CD14-positive monocyte (primary cell): ENCODE results near the gene TEX10. TPM values are rescaled to one million over a fixed set of nuclear protein-coding genes. Genes with fewer than 3 reads are reported as not detected.
A peak's percentile ranks its signal among the peaks of the same experiment; 100 is the strongest.

Experiments
- DNase-seq, 3 donors: peaks; one replicate each; pipeline ENCODE4 v3.0.0-alpha.2; 2011 to 2022
- H2AFZ ChIP-seq: 2 replicates; pipeline ENCODE4 v1.6.0; 2012; ENCODE audit warnings: mild to moderate bottlenecking, low read depth, low read length, inconsistent platforms; ENCODE audit not compliant: insufficient read depth, poor library complexity, severe bottlenecking
- H3K27ac ChIP-seq, 2 donors: 1 replicate in 1 of 2; 2 replicates in 1 of 2; pipeline ENCODE4 v1.5.1; 2012 to 2013; ENCODE audit warnings: low read length in 2 of 2, control low read depth in 1 of 2, inconsistent platforms in 1 of 2, low read depth in 1 of 2, mild to moderate bottlenecking in 1 of 2
- H3K27me3 ChIP-seq, 2 donors: one replicate each; pipeline versions ENCODE4 v1.6.0 to v1.6.1; 2011 to 2013; ENCODE audit warnings: low read length in 2 of 2; ENCODE audit not compliant: control insufficient read depth in 2 of 2, insufficient read depth in 2 of 2
- H3K36me3 ChIP-seq, 2 donors: replicated peaks in 1 of 2; 1 replicate in 1 of 2; 2 replicates in 1 of 2; pipeline versions ENCODE4 v1.5.1 to v1.6.1; 2012 to 2013; ENCODE audit warnings: low read length in 2 of 2, control low read depth in 1 of 2, inconsistent platforms in 1 of 2, mild to moderate bottlenecking in 1 of 2; ENCODE audit not compliant: insufficient read depth in 2 of 2, control insufficient read depth in 1 of 2
- H3K4me1 ChIP-seq, 2 donors: 1 replicate in 1 of 2; 2 replicates in 1 of 2; pipeline versions ENCODE4 v1.5.1 to v1.6.1; 2012 to 2013; ENCODE audit warnings: low read length in 2 of 2, control low read depth in 1 of 2, inconsistent platforms in 1 of 2, mild to moderate bottlenecking in 1 of 2, moderate library complexity in 1 of 2; ENCODE audit not compliant: insufficient read depth in 2 of 2, control insufficient read depth in 1 of 2
- H3K4me2 ChIP-seq: replicated peaks from 2 replicates; pipeline ENCODE3; 2012; ENCODE audit warnings: low read length, moderate library complexity, mild to moderate bottlenecking; ENCODE audit not compliant: poor library complexity, severe bottlenecking; ENCODE audit errors: extremely low read depth
- H3K4me3 ChIP-seq, 3 experiments: fragments of 200-600 bp in 1 of 3; sonication (generic) in 1 of 3; replicated peaks in 1 of 3; 1 replicate in 2 of 3; 2 replicates in 1 of 3; pipeline ENCODE4 v1.5.1; 2011 to 2013; ENCODE audit warnings: low read length in 3 of 3, mild to moderate bottlenecking in 3 of 3, control low read depth in 2 of 3, low read depth in 2 of 3, inconsistent platforms in 1 of 3, moderate library complexity in 1 of 3
- H3K79me2 ChIP-seq: 2 replicates; pipeline ENCODE4 v1.6.0; 2012; ENCODE audit warnings: mild to moderate bottlenecking, control low read depth, inconsistent platforms, low read length, moderate library complexity; ENCODE audit not compliant: insufficient read depth
- H3K9ac ChIP-seq: 2 replicates; pipeline ENCODE4 v1.6.0; 2017; ENCODE audit warnings: low read length, mild to moderate bottlenecking; ENCODE audit not compliant: insufficient read depth, poor library complexity, severe bottlenecking
- H3K9me3 ChIP-seq, 2 donors: replicated peaks in 1 of 2; 1 replicate in 1 of 2; 2 replicates in 1 of 2; pipeline versions ENCODE4 v1.5.1 to v1.6.1; 2012 to 2013; ENCODE audit warnings: low read length in 2 of 2, control low read depth in 1 of 2; ENCODE audit not compliant: control insufficient read depth in 1 of 2, insufficient read depth in 1 of 2
- H4K20me1 ChIP-seq: 2 replicates; pipeline ENCODE4 v1.6.0; 2012; ENCODE audit warnings: mild to moderate bottlenecking, low read length, control low read depth, moderate library complexity; ENCODE audit not compliant: insufficient read depth
- H3K27ac Mint-ChIP-seq, 7 donors: one replicate each; pipeline ENCODE4 v1.8.0; 2020; ENCODE audit warnings: mild to moderate bottlenecking in 7 of 7, mixed read lengths in 7 of 7, moderate library complexity in 6 of 7, inconsistent platforms in 2 of 7
- H3K27me3 Mint-ChIP-seq, 3 donors: one replicate each; pipeline ENCODE4 v1.8.0; 2021 to 2022; ENCODE audit warnings: low read depth in 3 of 3, mild to moderate bottlenecking in 3 of 3, mixed read lengths in 3 of 3, moderate library complexity in 3 of 3, inconsistent platforms in 1 of 3
- H3K36me3 Mint-ChIP-seq, 2 donors: one replicate each; pipeline ENCODE4 v1.8.0; 2020; ENCODE audit warnings: mixed read lengths in 2 of 2, inconsistent platforms in 1 of 2, mild to moderate bottlenecking in 1 of 2
- H3K4me1 Mint-ChIP-seq: one replicate; pipeline ENCODE4 v1.8.0; 2020; ENCODE audit warnings: mild to moderate bottlenecking, mixed read lengths
- H3K4me3 Mint-ChIP-seq, 2 donors: one replicate each; pipeline ENCODE4 v1.8.0; 2020; ENCODE audit warnings: mild to moderate bottlenecking in 2 of 2, mixed read lengths in 2 of 2, moderate library complexity in 1 of 2
- H3K9me3 Mint-ChIP-seq, 7 donors: one replicate each; pipeline ENCODE4 v1.8.0; 2020 to 2022; ENCODE audit warnings: mixed read lengths in 7 of 7, mild to moderate bottlenecking in 6 of 7, moderate library complexity in 6 of 7, inconsistent platforms in 2 of 7
- CTCF ChIP-seq: fragments of 200-600 bp; IDR thresholded peaks from one replicate; pipeline ENCODE4 v1.8.0; 2022; ENCODE audit warnings: antibody characterized with exemption, mild to moderate bottlenecking
- WGBS: methylation state at CpG from one replicate; pipeline ENCODE4 v1.1.5; 2013; ENCODE audit warnings: missing lambda C conversion rate; ENCODE audit not compliant: insufficient coverage; 5-methylcytosine and 5-hydroxymethylcytosine counted together
- intact Hi-C, 2 donors: fragments of 100-400 bp; cut with micrococcal nuclease; formaldehyde crosslinking; loops; one replicate each; pipeline versions ENCODE4 v1.15.0 to v1.15.1; 2023
- polyA minus RNA-seq: library from RNA; depleted of rRNA, polyadenylated mRNA; stranded (reverse); fragments of >200 nt; gene quantifications from 2 replicates; pipeline ENCODE4 v1.2.3, GENCODE V29; 2012
- polyA plus RNA-seq, 3 donors: library from polyadenylated mRNA; depleted of rRNA in 1 of 3; unstranded in 2 of 3; stranded (reverse) in 1 of 3; fragments of 300-500 nt in 2 of 3; fragments of >200 nt in 1 of 3; fragmentation: Illumina TruSeq in 2 of 3; gene quantifications; 1 replicate in 2 of 3; 2 replicates in 1 of 3; pipeline ENCODE4 v1.2.3, GENCODE V29; 2012 to 2021
- total RNA-seq, 12 experiments: library from RNA in 1 of 12; stranded (reverse) in 1 of 12; fragments of 120-200 nt in 1 of 12; gene quantifications; one replicate each; pipeline ENCODE4 v1.2.4 and lab custom pipeline; 2013 to 2026; ENCODE audit warnings: mixed read lengths in 6 of 12, inconsistent platforms in 1 of 12

The TEX10 gene
- 12.6 TPM for total RNA-seq (2013)
- polyA plus RNA-seq: 1 to 10 TPM; 3.8 to 6.4 (median 4.5) TPM
- polyA minus RNA-seq: 5.1 and 6.9 TPM in 2 replicates
- 27.0 to 73.4 (median 49.8) reads per million in 11 experiments for total RNA-seq (lab: John Stamatoyannopoulos, UW)

- Mint-ChIP-seq H3K27ac (peak within 1 kb of the TSS; percentile 72 to 84 (median 84)), H3K4me3 (peak within 1 kb of the TSS; percentile 96 to 99), H3K36me3 (no peaks in the 10 kb centered on the region), H3K27me3 (peaks cover 0 to 3% (median 3%) of the 10 kb centered on the region in 3 donors), H3K4me1 (peaks cover 45% of the 10 kb centered on the region), H3K9me3 (peaks cover 0 to 5% (median 0%) of the 10 kb centered on the region in 7 donors)
- Histone ChIP-seq H2AFZ (peak within 1 kb of the TSS; percentile 95), H4K20me1 (peaks cover 22% of the 10 kb centered on the region), H3K4me3 (peak within 1 kb of the TSS; percentile 66 to 92 (median 78)), H3K27ac (peak within 1 kb of the TSS; percentile 22 to 91), H3K9me3 (no peaks in the 10 kb centered on the region), H3K4me1 (peaks cover 16 to 26% of the 10 kb centered on the region in 2 donors), H3K9ac (peak within 1 kb of the TSS; percentile 86), H3K36me3 (no peaks in the 10 kb centered on the region), H3K27me3 (no peaks in the 10 kb centered on the region), H3K79me2 (peaks cover 54% of the 10 kb centered on the region), H3K4me2 (peak within 1 kb of the TSS; percentile 91)
- under 1% methylated on average over 44 of the region's 53 CpGs for WGBS
- intact Hi-C loops: no loop called here
- peak; percentile 70 to 82 (median 80) for DNase-seq
- TF ChIP-seq CTCF: no peak
Observed at GRCh38 chr9:100352727-100353505, at the start of gene TEX10. Gene TEX10 (minus strand): TSS chr9:100352942. CDS start chr9:100349363, 3,579 bp downstream.

GRCh38 chr9:100401042-100401441 is 48.3 kb upstream of the TEX10 start:
- TF ChIP-seq CTCF: no peak
- WGBS: 100% methylated on average over 1 of the region's 1 CpG
- no peak overlapping the region for H3K4me2 ChIP-seq

More at GRCh38 chr9:100401042-100401441, 48.3 kb upstream of the TEX10 start:
- Mint-ChIP-seq H3K27ac (no peak overlapping the region), H3K27me3 (peaks cover 0 to 2% (median 0%) of the 10 kb centered on the region in 3 donors), H3K9me3 (peaks cover 0 to 2% (median 0%) of the 10 kb centered on the region in 7 donors), H3K4me1 (no peaks in the 10 kb centered on the region), H3K36me3 (no peaks in the 10 kb centered on the region), H3K4me3 (no peak overlapping the region)
- no peaks in the 10 kb centered on the region for H4K20me1 ChIP-seq
- H3K9ac ChIP-seq: no peak overlapping the region
- H3K9me3 ChIP-seq: no peaks in the 10 kb centered on the region
- no peak overlapping the region for H3K27ac ChIP-seq
- no peaks in the 10 kb centered on the region for H3K36me3 ChIP-seq
- intact Hi-C loops: no loop called here
- no peak overlapping the region for H3K4me3 ChIP-seq
- H3K27me3 ChIP-seq: no peaks in the 10 kb centered on the region
- H3K4me1 ChIP-seq: no peaks in the 10 kb centered on the region
- DNase-seq: no peak
- H2AFZ ChIP-seq: no peak overlapping the region
- no peaks in the 10 kb centered on the region for H3K79me2 ChIP-seq
